GM18511 (cell line): ENCODE measurements around the gene VARS1.
"Not testable (repeated sequence)": the region's sequence is repeated elsewhere in the genome, so short reads cannot be mapped to it uniquely, and the experiment has no call there.

Experiments
- ATAC-seq: cut with Tn5 transposase; IDR thresholded peaks from one replicate; pipeline ENCODE4 v1.9.1; 2021; ENCODE audit warnings: mild to moderate bottlenecking, moderate library complexity; ENCODE audit not compliant: unreplicated experiment

The VARS1 gene

GRCh38 chr6:31794866-31795615 is 511 bp downstream of the VARS1 start:
- ATAC-seq, result peak; percentile 8

DNA sequence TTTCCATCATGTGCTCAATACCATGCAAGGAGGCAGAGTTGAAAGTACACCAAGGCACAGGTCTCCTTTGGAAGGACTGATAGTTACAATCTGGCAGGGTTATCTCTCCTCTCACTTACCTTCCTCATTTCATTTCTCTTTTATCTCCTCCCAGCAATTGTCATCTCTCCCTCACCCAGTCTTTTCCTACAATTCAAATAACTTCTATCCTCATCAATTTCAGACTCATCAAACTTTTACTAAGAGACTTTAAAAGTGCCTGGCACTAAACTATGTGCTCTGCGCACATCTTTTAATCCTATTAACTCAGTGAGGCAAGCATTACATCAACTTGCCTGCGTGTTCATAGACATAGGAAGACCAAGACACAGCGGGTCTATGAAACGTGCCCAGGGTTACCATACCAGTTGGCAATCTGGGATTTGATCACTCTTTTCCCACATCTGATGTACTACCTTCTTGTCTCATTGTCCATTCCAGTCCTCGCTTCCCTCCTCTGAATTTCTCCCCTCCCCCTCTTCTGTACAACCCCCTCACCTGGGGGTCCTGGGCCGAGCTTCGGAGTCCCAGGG is 1.2 kb downstream of the VARS1 start:
- ATAC-seq, result no peak

DNA sequence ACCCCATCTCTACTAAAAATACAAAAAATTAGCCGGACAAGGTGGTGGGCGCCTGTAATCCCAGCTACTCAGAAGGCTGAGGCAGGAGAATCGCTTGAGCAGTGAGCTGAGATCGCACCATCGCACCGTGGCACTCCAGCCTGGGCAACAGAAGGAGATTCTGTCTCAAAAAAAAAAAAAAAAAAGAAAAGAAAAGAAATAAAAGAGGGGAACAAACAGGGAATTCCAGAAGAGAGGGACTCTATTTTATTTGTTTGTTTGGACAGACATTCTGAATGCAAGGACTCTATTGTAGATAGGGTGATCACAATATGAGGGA is 1.7 kb downstream of the VARS1 start:
- ATAC-seq, result not testable (repeated sequence)

GRCh38 chr6:31792761-31793171 is 2.8 kb downstream of the VARS1 start:
- ATAC-seq, result no peak

GRCh38 chr6:31792090-31792374 is 3.5 kb downstream of the VARS1 start:
- ATAC-seq, result no peak

DNA sequence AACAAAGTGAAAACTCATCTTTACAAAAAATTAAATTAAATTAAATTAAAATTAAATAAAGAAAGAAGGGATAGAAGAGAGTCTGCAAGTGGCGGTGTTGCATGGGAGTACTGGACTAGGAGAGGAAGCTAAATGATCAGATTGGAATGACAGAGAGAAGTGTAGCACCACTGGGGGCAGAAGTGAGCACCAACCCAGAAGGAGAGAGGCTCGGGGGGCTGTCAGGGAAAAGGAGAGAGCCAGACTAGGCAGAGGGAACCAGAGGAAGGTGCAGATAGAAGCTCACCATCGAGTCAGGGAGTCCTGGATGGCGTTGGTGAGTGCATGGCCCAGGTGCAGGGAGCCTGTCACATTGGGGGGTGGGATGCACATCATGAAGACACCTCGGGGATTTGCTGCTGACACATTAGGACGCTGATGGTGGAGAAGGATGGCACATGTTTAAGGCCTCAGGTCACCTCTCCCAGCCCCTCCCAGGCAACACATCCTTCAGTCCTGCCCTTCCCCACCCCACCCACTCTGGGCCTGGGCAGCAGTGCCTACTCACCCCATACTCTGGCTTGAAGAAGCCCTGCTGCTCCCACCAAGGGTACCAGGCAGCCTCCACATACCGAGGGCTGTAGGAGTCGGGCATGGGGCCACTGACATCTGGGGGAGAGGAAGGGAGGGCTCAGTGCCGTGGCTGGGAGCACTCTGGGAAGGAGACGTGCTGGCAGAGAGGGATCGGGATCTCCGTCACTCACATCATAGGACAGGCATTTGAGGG is 4.0 kb downstream of the VARS1 start:
- ATAC-seq, result no peak

DNA sequence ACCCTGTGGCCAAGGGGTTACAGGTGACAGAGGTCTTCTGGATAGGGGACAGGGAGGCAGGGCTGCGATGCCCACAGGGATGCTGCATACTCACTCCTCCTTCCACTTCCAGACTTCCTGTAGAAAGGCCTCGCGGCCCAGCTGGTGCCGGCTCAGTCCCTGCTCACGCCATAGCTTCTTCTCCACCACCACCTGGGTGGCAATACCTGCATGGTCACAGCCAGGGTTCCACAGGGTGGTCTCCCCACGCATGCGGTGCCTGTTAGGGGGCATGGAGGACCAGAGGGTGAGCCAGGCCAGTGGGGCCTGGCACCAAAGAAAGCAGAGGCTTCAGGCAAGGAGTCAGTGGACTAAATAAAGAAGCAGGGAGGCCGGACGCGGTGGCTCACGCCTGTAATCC is 10.1 kb downstream of the VARS1 start:
- no peak for ATAC-seq

DNA sequence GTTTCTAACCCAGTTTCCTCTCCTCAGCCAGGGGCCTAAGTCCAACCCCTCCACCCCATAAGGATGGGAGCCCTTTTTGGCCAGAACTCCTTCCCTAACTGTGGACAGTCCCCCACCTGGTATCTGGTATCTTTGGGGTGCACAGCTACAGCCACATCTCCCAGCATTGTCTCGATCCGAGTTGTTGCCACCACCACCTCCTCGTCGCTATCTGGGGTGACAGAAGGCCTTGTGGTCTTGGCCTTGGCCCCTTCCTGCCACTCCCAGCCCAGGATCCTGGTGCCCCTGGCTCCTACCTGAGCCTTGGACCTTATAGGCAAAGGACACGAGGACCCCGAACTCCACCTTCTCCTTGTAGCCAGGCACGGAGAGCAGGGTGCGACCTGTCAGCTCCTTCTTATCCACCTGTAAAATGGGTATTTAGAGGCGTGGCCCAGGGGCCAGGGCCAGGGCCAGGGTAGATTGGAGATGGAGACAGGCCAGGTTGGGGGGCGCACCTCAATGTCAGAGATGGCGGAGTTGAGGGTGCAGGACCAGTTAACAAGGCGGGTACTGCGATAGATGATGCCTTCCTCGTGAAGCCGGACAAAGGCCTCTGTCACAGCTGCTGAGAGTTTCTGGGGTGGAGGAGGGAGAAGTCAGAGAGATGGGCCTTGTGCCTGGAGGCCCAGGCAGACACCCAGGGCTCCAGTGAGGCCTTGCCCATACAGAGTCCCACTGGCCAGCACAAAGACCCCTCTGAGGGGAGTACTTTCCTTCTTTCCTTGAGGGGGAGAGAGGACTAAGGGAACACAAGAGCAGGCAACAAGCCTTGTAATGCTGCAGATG is 11.2 kb downstream of the VARS1 start:
- no peak for ATAC-seq

GRCh38 chr6:31782126-31782855 is 13.3 kb downstream of the VARS1 start:
- ATAC-seq, result no peak

DNA sequence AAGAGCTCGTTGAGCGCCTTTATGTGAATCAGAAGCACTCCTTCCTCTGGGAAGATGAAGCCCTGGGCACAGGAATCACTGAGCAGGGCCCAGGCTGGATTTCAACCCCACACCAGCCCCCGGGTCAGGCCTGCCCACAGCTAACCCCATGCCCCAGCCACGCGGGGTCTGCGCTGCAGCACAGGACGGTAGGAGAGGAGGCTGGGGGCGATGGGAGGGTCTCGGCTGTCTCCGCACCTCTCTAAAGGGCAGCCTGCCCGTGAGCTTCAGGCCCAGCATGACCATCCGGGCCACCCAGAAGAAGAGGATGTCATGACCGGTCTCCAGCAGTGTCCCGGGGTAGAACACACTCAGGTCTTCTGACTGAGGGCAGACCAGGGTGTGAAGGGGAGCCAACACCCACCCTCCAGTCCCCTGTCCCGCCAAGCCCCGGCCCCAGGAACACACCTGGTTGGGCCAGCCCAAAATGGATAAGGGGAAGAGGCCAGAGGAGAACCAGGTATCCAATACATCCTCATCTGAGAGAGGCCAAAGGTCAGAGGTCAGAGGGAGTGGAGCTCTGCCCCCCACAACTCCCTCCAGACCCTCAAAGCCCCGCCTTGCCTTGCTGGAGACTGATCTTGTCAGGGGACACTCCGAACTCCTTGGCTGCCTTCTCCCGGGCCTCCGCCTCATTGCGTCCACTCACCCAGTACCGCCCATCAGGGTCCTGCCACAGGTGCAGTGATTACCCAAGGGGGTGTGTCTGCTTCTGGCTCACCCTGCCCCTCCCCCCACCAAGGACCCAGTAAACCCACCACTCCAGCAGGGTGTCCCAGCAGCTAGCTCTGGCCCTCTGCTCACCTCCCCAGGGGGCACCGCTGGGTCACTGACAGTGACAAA is 14.1 kb downstream of the VARS1 start:
- no peak for ATAC-seq

- no peak for ATAC-seq
Observed at GRCh38 chr6:31780507-31781243, 14.9 kb downstream of the VARS1 start.

DNA sequence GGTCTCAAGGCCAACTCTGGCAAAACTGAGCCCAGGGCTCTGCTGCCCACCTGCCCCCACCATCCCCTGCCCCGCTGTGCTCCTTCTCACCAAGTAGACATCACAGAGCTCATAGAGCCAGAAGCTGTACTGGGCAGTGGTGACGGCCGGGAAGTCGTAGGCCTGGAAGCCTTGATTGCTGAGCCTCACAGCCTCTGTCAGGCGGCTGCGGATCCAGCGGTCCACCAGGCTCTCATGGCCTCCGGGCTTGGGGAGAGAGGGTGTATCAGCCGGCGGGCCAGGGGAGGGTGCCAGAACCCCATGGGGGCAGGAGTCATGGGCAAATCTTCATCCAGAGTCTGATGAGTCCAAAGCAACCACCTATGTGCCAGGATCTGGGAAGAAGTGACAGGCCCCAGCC is 15.6 kb downstream of the VARS1 start:
- ATAC-seq, result no peak

GRCh38 chr6:31778999-31779885 is 16.3 kb downstream of the VARS1 start:
- no peak for ATAC-seq

DNA sequence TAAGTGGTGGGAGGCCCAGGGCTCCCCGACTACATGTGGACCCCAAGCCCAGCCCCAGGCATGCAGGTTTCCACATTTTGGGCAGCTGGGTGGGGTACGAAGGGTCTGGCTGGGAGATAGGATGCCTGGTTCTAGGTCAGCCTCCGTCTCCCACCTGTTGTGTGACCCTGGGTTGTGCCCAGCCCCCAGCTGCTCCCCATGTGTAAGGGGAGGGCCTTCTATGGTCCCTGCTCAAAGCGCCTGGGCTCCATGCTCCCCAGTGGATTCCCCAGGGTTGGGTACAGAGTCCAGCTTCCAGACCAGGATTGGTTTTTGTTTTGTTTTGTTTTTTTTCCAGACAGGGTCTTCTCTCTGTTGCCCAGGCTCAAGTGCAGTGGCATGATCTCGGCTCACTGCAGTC is 17.4 kb downstream of the VARS1 start:
- no peak for ATAC-seq

- ATAC-seq, result no peak
Observed at GRCh38 chr6:31777667-31778050, 17.9 kb downstream of the VARS1 start.

- peak; percentile 91 for ATAC-seq
Observed at GRCh38 chr6:31776989-31777666, 18.4 kb downstream of the VARS1 start, which contains the start of gene VWA7. Gene VWA7, minus strand, starts transcription at chr6:31777328. Its CDS starts 549 bp downstream, at chr6:31776779.

DNA sequence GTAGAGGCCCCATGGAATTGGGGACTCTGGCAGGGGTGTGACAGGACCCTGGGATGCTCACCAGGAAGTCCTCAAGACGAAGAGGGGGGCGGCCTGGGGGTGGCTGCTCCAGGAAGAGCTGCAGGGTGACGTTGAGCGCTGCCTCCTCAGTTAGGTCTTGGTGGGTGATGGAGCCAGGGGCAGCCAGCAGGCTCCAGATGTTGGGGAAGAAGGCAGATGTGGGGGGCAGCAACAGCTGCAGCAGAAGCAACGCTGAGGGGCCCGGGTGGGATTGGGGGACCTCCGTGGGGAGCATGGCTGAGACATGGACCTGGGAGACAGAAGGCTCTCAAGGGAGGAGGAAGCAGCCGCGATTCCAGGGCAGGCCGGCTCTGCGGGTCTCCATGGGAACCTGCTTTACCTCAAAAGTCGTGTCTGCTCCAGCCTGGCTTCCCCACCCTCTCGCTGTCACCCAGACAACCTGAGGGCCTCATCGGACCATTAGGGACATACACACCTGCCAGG is 19.0 kb downstream of the VARS1 start:
- ATAC-seq, result no peak
